GM10266 (cell line): ENCODE measurements around the gene IL34.

Experiments
- DNase-seq: peaks from one replicate; pipeline ENCODE4 v3.0.0; 2012; ENCODE audit errors: extremely low spot score
- CTCF ChIP-seq: IDR thresholded peaks from 2 replicates; pipeline ENCODE4 v1.5.1; 2012; ENCODE audit warnings: mild to moderate bottlenecking, low read depth; ENCODE audit not compliant: control insufficient read depth, insufficient read depth; ENCODE audit errors: missing control alignments

IL34 gene

GRCh38 chr16:70691223-70692129, 45.1 kb downstream of the IL34 start:
- no peak for DNase-seq
- no peak for TF ChIP-seq CTCF

GRCh38 chr16:70692130-70692872, 45.9 kb downstream of the IL34 start:
- no peak for TF ChIP-seq CTCF
- DNase-seq, result no peak

GRCh38 chr16:70692873-70693671, 46.7 kb downstream of the IL34 start:
- TF ChIP-seq CTCF, result no peak
- DNase-seq, result no peak

- TF ChIP-seq CTCF, result no peak
Observed at GRCh38 chr16:70694088-70694867, 47.9 kb downstream of the IL34 start.

GRCh38 chr16:70694868-70695218, 48.5 kb downstream of the IL34 start:
- no peak for TF ChIP-seq CTCF
- no peak for DNase-seq

More at GRCh38 chr16:70694088-70694867, 47.9 kb downstream of the IL34 start:
- no peak for DNase-seq

GRCh38 chr16:70695331-70696070, 49.1 kb downstream of the IL34 start:
- TF ChIP-seq CTCF, result no peak
- no peak for DNase-seq
